ENCODE data around the gene ARTN. TPM values are rescaled to one million over a fixed set of nuclear protein-coding genes. Genes with fewer than 3 reads are reported as not detected.

Gene ARTN
- total RNA-seq, 1 donor from 2014 or later, result 0.89 TPM

DNA sequence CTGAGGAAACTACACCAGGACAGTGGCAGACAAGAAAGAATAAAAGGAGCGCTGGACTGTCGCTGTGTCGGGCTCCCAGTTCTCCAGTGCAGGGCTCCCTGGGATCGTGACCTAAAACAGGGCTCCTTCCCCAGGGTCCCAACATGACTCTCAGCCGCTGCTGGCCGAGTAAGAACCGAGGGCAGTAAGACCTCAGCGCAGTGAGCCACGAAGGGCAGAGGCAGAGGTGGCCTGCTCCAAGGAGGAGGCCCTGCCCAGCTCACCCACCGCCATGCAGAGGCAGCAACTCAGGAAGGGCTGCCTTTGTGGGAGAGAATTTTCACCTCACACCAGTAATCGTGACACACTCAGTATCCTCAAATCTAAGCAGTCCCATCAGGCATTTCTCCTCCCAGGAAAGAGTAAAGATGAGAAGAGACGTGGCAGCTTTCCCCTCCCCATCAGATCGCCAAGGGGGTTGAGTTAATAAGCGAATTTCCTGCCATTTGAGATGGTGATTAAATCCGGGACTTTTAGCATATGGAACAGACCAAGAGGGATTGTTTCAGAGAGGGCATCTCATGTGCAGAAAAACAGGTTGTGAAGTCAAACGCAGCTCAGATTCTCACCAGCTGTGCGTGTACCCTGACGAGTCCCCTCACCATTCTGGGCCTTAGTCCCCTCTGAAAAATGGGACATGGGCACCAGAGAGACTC is 19.8 kb upstream of the ARTN start:
- H3K4me3 Mint-ChIP-seq, result no peak overlapping the region

GRCh38 chr1:43914576-43915525 is 18.8 kb upstream of the ARTN start:
- Mint-ChIP-seq H3K27me3 (ENCODE audit: low read depth) (no peaks in the 10 kb centered on the region), H3K4me3 (no peak overlapping the region), H3K4me1 (peaks cover 4% of the 10 kb centered on the region), H3K36me3 (ENCODE audit: low read depth) (no peaks in the 10 kb centered on the region), H3K27ac (ENCODE audit: unreplicated experiment) (peak overlapping the region; percentile 45), H3K9me3 (no peaks in the 10 kb centered on the region)
- DNase-seq (ENCODE audit: low read depth, low spot score), result no peak
- TF ChIP-seq CTCF (conservative IDR thresholded peaks at IDR 0.05), result no peak

More for the DNA sequence above, 19.8 kb upstream of the ARTN start:
- Mint-ChIP-seq H3K27me3 (ENCODE audit: low read depth) (no peaks in the 10 kb centered on the region), H3K9me3 (no peaks in the 10 kb centered on the region), H3K4me1 (peaks cover 4% of the 10 kb centered on the region), H3K36me3 (ENCODE audit: low read depth) (no peaks in the 10 kb centered on the region), H3K27ac (ENCODE audit: unreplicated experiment) (peak overlapping the region; percentile 24)
- TF ChIP-seq CTCF (conservative IDR thresholded peaks at IDR 0.05), result no peak
- DNase-seq (ENCODE audit: low read depth, low spot score), result no peak

DNA sequence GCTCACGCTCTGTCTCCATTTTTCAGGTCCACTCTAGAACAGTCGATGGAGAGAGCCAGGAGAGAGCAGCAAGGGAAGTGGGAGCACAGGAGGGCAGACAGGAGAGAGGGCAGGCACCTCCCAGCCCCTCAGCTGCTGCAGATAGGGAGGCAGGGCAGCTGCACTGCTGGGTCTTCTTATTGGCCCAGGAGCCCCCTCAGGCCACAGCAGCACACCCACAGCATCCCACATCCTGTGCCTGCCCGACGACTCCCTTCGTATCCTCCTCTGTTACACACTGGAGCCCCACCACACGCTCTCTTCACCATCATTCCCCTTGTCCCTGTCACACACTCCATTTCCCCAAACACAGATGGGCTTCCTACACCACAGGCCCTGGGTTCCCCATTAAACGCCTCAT is 13.7 kb upstream of the ARTN start:
- no peak for TF ChIP-seq CTCF (conservative IDR thresholded peaks at IDR 0.05)
- Mint-ChIP-seq H3K27me3 (ENCODE audit: low read depth) (no peaks in the 10 kb centered on the region), H3K36me3 (ENCODE audit: low read depth) (peaks cover 2% of the 10 kb centered on the region), H3K9me3 (no peaks in the 10 kb centered on the region), H3K4me1 (no peaks in the 10 kb centered on the region), H3K4me3 (no peak overlapping the region), H3K27ac (ENCODE audit: unreplicated experiment) (no peak overlapping the region)
- DNase-seq (ENCODE audit: low read depth, low spot score), result no peak

DNA sequence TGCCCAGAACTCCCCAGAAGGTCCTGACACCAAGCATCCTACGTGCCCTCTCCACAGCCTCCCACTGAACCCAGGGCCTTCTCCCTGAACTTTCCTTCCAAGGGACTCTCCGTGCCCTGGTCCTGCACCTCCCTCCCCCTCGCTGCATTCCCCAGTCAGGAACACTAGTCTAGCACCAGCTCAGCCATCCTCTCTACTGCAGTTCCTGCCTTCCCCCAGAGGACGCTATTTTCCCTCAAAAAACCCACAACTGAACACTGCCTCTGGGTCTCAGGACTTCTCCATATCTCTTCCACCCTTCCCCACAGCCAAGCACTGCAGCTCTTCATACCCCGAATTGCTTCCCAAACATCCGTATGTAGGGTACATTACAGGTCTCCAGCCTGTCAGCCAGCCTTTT is 12.6 kb upstream of the ARTN start:
- no peaks in the 10 kb centered on the region for H3K27me3 Mint-ChIP-seq (ENCODE audit: low read depth)
- no peaks in the 10 kb centered on the region for H3K9me3 Mint-ChIP-seq
- no peaks in the 10 kb centered on the region for H3K4me1 Mint-ChIP-seq
- DNase-seq (ENCODE audit: low read depth, low spot score), result no peak
- H3K36me3 Mint-ChIP-seq (ENCODE audit: low read depth), result peaks cover 8% of the 10 kb centered on the region
- H3K27ac Mint-ChIP-seq (ENCODE audit: unreplicated experiment), result no peak overlapping the region
- H3K4me3 Mint-ChIP-seq, result no peak overlapping the region
- no peak for TF ChIP-seq CTCF (conservative IDR thresholded peaks at IDR 0.05)

DNA sequence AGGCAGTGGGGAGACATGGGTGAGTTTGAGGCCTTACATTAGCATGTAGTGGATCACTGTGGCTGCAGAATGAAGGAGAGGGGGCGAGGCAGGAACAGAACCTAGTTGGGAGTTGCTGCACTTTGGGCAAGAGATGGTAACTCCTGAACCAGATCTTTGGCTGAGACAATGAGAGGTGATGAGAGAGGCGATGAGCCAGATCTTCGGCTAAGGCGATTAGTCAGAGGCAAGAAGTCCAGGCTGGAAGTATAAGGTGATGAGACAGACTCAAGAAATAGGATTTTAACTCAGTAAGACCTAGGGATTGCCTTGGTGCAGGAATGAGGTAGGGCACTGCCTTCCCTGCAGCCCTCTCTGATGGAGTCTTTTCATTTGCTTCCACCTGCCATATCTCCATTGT is 9.1 kb upstream of the ARTN start:
- DNase-seq (ENCODE audit: low read depth, low spot score), result no peak
- Mint-ChIP-seq H3K4me3 (no peak overlapping the region), H3K27me3 (ENCODE audit: low read depth) (no peaks in the 10 kb centered on the region), H3K9me3 (no peaks in the 10 kb centered on the region), H3K27ac (ENCODE audit: unreplicated experiment) (no peak overlapping the region), H3K36me3 (ENCODE audit: low read depth) (peaks cover 8% of the 10 kb centered on the region), H3K4me1 (no peaks in the 10 kb centered on the region)
- TF ChIP-seq CTCF (conservative IDR thresholded peaks at IDR 0.05), result no peak

All from neural crest cell (in vitro differentiated cells).